SU-DHL-6 (cell line): ENCODE data around the gene SETDB2.

ENCODE experiments used
- CTCF ChIP-seq: fragments of 200-600 bp; sonication (generic); IDR thresholded peaks from one replicate; pipeline ENCODE4 v1.5.1; 2017; ENCODE audit warnings: antibody characterized with exemption, mild to moderate bottlenecking, low read length, moderate library complexity; ENCODE audit not compliant: insufficient read depth, poor library complexity, severe bottlenecking
- EZH2phosphoT487 ChIP-seq: fragments of 200-600 bp; sonication (generic), shearing (Covaris generic); conservative IDR thresholded peaks from 2 replicates; pipeline ENCODE4 v1.6.1; 2018; ENCODE audit warnings: mild to moderate bottlenecking, antibody characterized with exemption, low read length, moderate library complexity, mixed read lengths

- TF ChIP-seq EZH2phosphoT487 (no peak), CTCF (no peak)
Measured at GRCh38 chr13:49499889-49500660, 56.0 kb downstream of the SETDB2 start.
